Astrocyte of the spinal cord (primary cell): ENCODE data around the gene APOH.

Source experiments
- DNase-seq: peaks from one replicate; pipeline ENCODE4 v3.0.0; 2011; ENCODE audit warnings: low read depth, low spot score
- H3K4me3 ChIP-seq: 2 replicates; pipeline ENCODE4 v1.5.1; 2011; ENCODE audit warnings: low read depth, mild to moderate bottlenecking, low read length, moderate library complexity
- in situ Hi-C: cut with HindIII; loops from 2 replicates; pipeline ENCODE4 v1.10.0; 2017; ENCODE audit warnings: low sequenced_read_pairs
- TF ChIP-seq, protein P1 (sequence below): IDR thresholded peaks from 2 replicates; pipeline ENCODE4 v1.5.1; 2012; ENCODE audit warnings: low read depth, mild to moderate bottlenecking, low read length, inconsistent platforms

APOH gene

DNA sequence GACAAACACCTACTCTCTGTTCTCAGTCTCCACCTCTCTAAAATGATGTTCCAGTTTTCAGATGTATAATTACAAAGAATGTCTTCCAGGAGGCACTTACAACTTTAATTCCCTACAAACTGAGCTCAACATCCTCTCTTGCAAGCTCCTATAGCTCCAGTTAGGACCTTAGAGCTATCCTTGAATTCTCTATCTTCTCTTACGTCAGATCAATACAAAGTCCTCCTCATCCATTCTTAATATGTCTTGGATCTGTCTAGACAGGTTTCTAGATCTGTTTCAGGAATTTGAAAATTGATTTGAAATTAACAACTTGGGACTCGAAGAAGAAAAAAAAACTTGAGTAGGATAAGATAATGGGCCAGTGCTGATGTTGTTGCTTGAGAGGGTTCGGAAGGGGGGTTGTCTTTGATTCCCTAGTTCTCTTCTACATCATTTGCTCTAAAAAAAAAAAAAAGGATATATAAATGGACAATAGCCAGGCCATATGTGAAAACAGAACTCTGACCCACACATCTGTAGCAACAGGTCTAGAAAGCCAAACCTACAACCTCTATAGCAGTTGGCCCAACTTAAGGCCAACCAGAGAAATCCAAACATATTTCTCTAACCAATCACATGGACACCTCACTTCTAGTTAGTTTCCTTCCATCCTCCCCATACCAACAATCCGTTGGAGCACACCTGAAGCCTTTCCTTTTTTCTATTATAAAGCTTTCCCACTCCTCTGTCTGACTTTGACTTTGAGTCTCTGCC, 746 bp upstream of the APOH start:
- DNase-seq = no peak
- in situ Hi-C loops = no loop called here
- TF ChIP-seq, protein P1, sequence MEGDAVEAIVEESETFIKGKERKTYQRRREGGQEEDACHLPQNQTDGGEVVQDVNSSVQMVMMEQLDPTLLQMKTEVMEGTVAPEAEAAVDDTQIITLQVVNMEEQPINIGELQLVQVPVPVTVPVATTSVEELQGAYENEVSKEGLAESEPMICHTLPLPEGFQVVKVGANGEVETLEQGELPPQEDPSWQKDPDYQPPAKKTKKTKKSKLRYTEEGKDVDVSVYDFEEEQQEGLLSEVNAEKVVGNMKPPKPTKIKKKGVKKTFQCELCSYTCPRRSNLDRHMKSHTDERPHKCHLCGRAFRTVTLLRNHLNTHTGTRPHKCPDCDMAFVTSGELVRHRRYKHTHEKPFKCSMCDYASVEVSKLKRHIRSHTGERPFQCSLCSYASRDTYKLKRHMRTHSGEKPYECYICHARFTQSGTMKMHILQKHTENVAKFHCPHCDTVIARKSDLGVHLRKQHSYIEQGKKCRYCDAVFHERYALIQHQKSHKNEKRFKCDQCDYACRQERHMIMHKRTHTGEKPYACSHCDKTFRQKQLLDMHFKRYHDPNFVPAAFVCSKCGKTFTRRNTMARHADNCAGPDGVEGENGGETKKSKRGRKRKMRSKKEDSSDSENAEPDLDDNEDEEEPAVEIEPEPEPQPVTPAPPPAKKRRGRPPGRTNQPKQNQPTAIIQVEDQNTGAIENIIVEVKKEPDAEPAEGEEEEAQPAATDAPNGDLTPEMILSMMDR = no peak
- H3K4me3 ChIP-seq = no peak overlapping the region

DNA sequence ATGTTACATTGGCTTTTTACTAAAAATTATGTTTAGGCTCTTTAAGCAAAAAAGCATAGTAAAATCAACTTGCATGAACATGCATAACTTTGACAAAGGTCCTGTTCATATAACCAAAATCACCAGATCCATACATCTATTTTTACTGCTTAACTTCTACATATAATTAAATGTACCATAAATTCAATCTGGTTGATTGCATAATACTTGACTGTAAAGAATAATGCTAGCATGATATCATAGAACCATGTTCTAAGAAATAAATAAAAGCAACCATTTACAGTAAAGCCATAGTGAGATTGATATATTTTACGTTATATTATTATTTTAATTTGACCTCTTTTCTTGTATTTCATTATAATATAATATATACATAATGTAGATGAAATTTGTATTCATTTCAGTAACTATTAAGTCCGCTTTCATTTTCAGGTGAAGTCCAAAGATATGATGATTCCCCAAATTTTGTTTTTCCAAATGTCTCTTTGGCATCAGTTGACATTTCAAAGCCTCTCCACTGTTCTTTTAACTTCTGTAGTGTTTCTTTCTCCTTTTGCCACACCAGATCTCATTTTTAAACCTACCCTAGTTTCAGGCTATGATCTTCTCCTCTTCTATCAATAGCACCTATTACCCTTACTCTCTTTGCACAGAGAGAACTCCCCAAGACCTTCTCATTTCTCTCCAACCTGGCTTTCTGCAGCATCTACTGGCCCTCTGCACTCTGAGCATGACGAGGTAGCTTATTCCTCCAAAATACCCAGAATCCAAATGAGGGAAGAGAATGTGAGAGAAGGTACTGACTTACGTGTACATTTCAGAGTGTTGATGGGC, 1.8 kb downstream of the APOH start:
- no peak for DNase-seq
- no peak overlapping the region for H3K4me3 ChIP-seq
- in situ Hi-C loops = no loop called here
- TF ChIP-seq, protein P1 = no peak

DNA sequence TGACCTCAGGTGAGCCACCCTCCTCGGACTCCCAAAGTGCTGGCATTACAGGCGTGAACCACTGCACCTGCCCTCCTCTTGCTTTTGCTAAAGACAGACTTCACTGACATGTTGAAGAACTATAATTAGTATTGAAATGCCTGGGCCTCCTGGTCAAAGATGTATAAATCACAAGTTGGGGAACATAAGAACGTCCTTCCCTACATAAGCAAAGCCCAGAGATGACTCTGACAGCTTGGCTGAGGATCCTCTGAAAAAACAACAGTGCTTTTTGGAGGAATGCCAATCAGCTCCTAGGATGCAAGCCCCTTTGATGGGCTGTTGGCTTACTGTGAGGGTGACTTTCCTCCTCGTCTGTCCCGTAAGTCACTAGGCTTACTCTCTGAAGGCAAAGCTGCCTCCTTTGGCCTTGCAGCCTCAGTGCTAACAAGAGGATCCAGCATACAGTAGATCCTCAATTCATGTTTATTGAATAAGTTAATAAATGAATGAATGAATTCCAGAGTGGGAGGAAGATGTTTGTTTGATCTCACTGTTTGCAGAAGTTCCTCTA, 6.3 kb downstream of the APOH start:
- in situ Hi-C loops = no loop called here
- TF ChIP-seq, protein P1 = no peak
- no peak overlapping the region for H3K4me3 ChIP-seq
- no peak for DNase-seq

DNA sequence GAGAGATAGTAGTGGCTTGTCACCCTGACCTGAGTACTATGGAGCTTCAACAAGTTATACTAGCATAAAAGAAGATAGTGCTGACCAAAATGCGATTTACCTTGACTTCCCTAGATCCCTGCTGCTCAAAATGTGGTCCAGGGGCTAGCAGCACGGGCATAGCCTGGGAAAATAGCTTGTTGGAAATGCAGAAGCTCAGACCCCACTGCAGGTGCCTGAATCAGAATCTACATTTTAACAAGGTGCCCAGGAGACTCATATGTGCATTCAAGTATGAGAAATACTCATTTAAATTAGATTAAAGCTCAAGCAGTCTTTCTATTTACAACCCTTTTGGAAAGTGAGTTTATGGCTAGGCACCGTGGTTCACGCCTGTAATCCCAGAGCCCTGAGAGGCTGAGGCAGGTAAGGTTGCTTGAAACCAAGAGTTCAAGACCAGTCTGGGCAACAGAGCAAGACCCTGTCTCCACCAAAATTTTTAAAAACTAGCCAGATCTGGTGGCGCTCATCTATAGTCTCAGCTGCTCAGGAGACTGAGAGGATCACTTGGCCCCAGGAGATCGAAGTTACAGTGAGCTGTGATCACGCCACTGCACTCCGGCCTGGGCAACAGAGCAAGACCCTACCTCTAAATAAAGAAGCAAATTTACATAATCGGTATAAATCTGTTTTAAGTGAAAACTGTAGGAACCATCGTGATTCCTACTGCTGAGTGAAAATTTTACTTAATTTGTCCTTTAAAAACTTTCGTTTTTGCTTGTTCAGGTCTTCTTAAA, 7.3 kb downstream of the APOH start:
- DNase-seq = no peak
- TF ChIP-seq, protein P1 = no peak
- no peak overlapping the region for H3K4me3 ChIP-seq
- in situ Hi-C loops = no loop called here

DNA sequence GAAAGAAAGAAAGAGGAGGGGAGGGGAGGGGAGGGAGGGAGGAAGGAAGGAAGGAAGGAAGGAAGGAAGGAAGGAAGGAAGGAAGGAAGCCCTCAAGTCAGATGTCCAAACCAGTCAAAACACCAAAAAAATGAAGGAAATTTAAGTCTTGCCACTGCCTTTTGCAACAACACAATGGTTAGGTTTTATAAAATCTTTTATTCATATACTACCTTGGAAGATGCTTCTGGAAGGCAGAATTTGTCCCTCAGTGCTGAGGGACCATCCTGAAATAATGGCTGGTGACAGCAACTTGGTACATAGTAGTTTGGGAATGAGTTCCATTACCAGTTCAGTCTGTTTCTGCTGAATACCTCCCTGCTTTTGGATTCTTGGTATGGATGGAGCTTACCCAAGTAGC, 7.9 kb downstream of the APOH start:
- in situ Hi-C loops = no loop called here

More for the DNA sequence above, 7.9 kb downstream of the APOH start:
- DNase-seq = no peak
- H3K4me3 ChIP-seq = no peak overlapping the region
- TF ChIP-seq, protein P1 = no peak
